GM18520 (cell line): ENCODE measurements around the gene PKHD1.
A peak's percentile ranks its signal among the peaks of the same experiment; 100 is the strongest.
"Not testable (repeated sequence)": the region's sequence is repeated elsewhere in the genome, so short reads cannot be mapped to it uniquely, and the experiment has no call there.

ENCODE experiments used
- ATAC-seq: cut with Tn5 transposase; IDR thresholded peaks from one replicate; pipeline ENCODE4 v1.9.1; 2021; ENCODE audit not compliant: unreplicated experiment

PKHD1 gene

GRCh38 chr6:52000064-52000463 lies 87.3 kb downstream of the PKHD1 start:
- no peak for ATAC-seq

GRCh38 chr6:51996296-51996947 lies 91.0 kb downstream of the PKHD1 start:
- peak; percentile 94 for ATAC-seq

DNA sequence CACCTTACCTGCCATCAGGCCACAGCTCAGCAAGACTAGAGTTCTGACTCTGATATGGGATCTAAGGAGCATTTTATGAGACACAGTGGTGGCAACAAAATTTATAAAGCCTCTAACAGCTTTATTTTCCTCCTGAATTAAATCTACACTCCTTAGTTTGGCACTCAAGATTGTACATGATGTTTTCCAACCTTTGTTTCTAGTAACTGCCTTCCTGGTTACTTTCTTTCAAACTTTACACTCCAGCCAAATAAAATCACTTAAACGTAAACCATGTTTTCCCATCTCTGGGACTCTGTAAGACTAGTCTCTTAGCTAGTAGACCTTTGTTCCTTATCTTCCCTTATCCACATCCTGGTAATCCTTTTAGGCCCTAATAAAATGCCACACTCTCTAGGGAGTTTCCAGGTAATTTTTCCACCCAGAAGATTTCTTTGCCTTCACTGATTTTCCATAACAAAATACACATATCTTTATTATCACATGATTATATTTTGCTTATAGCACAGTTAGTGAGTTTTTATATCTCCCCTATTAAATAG lies 92.1 kb downstream of the PKHD1 start:
- no peak for ATAC-seq

- no peak for ATAC-seq
These were observed 94.5 kb downstream of the PKHD1 start for GRCh38 chr6:51992876-51993275.

DNA sequence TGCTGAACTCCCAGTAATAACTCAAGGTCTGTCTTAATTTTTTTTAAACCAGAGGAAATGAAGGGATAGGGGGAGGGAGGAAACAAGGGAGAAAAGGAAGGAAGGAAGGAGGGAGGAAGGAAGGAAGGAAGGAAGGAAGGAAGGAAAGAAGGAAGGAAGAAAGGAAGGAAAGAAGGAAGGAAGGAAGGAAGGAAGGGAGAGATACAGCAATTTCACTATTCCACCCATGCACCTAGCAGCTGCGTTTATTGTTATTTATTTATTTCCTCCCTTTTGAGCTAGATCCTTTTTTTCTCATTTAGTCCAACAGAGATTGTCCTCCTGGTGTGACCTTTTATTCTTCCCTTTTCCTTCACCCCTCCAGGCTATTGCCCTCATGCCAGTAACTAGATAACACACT lies 97.6 kb downstream of the PKHD1 start:
- ATAC-seq, result no peak

- ATAC-seq, result no peak
These were observed 100.5 kb downstream of the PKHD1 start for GRCh38 chr6:51986864-51987263.

- ATAC-seq, result no peak
These were observed 103.8 kb downstream of the PKHD1 start for GRCh38 chr6:51983564-51983963.

GRCh38 chr6:51982695-51983094 lies 104.7 kb downstream of the PKHD1 start:
- ATAC-seq, result not testable (repeated sequence)

- ATAC-seq, result no peak
These were observed 111.0 kb downstream of the PKHD1 start for GRCh38 chr6:51976374-51976773.

- no peak for ATAC-seq
These were observed 114.8 kb downstream of the PKHD1 start for GRCh38 chr6:51972659-51973058.

- no peak for ATAC-seq
These were observed 119.1 kb downstream of the PKHD1 start for GRCh38 chr6:51968265-51968664.

DNA sequence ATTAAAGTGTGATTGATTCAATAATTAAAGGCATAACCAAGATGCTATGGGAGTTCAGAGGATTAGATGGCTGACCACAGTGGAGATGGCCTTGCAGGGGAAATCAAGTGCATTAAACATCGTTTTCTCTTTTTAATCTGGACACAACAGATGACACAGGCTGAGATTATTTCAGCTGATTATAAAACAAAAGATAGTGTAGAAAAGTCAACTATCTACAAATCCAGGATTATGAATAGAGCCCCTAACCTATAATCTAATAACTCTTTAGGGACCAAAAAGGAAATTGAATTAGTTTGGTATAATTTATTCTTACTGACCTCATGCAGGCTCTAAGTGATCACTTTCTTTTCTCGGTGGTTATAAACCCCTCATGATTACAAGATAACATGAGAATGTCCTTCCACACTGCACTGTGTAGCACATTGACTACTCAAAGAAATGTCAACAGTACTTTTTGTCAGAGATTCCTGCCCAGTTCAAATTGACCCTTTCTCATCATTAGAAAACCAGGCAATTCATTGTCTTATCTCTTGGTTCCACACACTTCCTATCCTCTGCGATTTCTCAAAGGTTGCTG lies 122.1 kb downstream of the PKHD1 start:
- ATAC-seq, result no peak

GRCh38 chr6:51963980-51964379 lies 123.4 kb downstream of the PKHD1 start:
- no peak for ATAC-seq

DNA sequence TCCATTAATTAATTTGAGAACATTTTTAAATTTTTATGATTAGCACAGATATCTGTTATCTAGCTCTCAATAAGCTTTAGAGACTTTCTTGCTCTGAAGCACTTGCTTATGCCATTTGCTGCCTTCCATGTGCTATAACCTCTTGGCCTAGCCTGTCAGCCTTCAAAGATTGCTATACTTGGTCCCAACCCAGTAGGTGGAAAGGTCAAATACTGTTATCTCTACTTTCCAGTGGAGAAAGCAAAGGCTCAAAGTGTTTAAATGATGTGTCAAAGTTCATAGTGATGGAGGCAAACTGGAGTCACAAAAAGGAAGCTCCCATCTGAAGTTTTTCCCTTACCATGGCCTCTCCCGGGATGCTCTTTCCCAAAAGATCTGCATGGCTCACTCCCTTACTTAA lies 125.1 kb downstream of the PKHD1 start:
- ATAC-seq, result no peak

DNA sequence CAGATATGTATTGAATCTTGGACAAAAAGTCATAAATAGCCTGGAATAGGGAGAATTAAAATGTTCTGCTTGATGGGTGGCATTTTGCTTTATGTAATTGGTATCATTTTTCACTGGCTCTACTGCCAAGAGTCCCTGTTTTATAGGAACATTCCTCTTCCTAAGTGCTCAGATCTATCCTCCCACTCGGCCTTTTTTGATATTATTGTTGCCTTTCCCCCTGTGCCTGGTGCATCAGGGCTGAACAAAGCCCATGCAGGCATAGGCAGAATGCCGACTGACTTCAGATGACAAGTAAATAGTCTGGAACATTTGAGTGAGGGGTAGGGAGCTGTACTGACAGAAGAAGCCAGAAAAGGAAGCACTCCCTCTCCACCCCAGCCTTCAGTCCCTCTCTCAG lies 127.0 kb downstream of the PKHD1 start:
- ATAC-seq, result no peak

GRCh38 chr6:51959744-51960383 lies 127.5 kb downstream of the PKHD1 start:
- no peak for ATAC-seq

DNA sequence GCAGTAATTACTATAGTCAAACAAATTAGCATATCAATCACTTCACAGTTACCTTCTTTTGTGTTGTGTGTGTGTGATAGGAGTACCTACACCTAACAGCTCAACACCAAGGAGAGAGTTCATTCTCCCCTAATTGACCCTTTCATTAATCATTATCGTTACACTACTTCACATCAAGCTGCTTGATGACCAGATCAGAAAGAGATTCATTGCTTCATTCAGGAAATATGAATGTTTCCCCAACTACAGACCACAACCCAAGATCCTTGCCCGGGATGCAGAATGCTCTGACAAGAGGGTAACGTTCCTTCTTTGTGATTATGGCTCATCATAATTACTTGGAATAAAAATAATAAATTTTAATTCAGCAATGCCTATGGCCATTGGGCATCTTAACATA lies 132.7 kb downstream of the PKHD1 start:
- no peak for ATAC-seq

GRCh38 chr6:51953246-51953645 lies 134.2 kb downstream of the PKHD1 start:
- no peak for ATAC-seq

DNA sequence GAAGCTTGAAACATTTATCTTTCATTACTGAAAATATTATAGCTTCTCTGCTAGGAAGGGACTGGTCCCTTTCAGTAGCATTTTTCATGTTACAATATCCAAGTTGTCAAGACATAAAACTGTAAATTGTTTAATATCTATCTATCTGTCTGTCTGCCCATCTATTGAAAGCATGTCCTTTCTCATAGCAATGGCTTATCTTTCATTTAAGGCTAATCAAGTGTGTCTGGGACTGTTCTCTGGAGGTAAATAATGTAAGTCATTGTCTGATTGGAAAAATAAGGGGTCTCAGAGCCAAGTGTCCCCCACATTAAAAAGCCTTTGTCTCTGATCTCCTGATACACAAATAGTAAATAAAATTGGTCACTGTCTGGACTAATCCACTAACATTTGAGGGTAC lies 135.5 kb downstream of the PKHD1 start:
- ATAC-seq, result no peak

GRCh38 chr6:51949526-51949925 lies 137.9 kb downstream of the PKHD1 start:
- ATAC-seq, result no peak

DNA sequence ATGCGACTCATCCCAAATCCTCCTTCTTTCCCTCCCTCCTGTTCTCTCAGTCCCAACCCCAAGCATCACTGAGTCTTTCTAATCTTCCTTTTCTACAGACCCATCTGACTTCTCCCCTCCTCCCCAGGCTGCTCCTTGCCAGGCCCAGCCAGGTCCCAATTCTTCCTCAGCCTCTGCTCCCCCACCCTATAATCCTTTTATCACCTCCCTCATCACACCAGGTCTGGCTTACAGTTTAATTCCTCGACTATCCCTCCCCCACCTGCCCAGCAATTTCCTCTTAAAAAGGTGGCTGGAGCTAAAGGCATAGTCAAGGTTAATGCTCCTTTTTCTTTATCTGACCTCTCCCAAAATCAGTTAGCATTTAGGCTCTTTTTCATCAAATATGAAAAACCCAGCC lies 147.7 kb downstream of the PKHD1 start:
- not testable (repeated sequence) for ATAC-seq

DNA sequence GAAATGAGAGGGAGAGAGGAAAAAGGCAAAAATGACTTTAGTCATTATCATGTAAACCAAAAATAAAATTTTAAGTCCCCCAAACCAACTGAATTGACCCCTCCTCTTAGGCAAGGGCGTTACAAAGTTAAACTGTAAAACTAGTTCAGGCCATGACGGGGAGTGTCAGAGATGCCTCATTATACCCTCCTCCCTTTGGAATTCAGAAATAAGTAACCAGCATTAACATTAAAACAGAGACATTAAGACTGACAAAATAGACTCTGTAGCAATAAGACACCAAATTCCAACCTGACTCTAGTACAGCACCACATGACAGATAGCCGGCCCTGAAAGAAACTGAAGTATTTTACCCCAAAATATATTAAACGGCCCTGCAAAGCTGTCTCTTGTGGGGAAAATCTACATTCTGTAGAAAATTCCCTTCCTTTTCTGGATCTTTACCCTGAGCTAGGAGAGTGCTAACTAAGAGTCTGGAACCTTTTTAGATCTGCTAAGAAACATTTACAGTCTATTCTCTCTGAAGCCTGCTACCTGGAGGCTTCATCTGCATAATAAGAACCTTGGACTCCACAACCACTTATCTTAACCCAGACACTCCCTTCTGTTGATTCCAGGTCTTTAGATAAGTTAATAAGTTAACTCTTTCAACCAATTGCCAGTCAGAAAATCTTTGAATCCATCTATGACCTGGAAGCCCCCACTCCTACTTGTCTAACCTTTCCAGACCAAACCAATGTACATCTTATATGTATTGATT lies 150.7 kb downstream of the PKHD1 start:
- no peak for ATAC-seq
